Measurements from ENCODE around the gene ANO10.
"Not testable (repeated sequence)": the region's sequence is repeated elsewhere in the genome, so short reads cannot be mapped to it uniquely, and the experiment has no call there.

ANO10 gene

GRCh38 chr3:43369404-43370292, 252.2 kb downstream of the ANO10 start:
- DNase-seq = no peak

- no peak for DNase-seq
Observed at GRCh38 chr3:43366885-43367284, 254.9 kb downstream of the ANO10 start.

- DNase-seq = no peak
Observed at GRCh38 chr3:43366481-43366880, 255.3 kb downstream of the ANO10 start.

- no peak for DNase-seq
Observed at GRCh38 chr3:43365601-43366305, 256.1 kb downstream of the ANO10 start.

GRCh38 chr3:43364926-43365325, 256.9 kb downstream of the ANO10 start:
- no peak for DNase-seq

- no peak for DNase-seq
Observed at GRCh38 chr3:43364494-43364893, 257.3 kb downstream of the ANO10 start.

GRCh38 chr3:43363621-43364266, 258.1 kb downstream of the ANO10 start:
- no peak for DNase-seq

GRCh38 chr3:43362961-43363360, 258.9 kb downstream of the ANO10 start:
- no peak for DNase-seq

- DNase-seq = no peak
Observed at GRCh38 chr3:43362183-43362582, 259.6 kb downstream of the ANO10 start.

GRCh38 chr3:43361077-43361476, 260.7 kb downstream of the ANO10 start:
- no peak for DNase-seq

- DNase-seq = not testable (repeated sequence)
Observed at GRCh38 chr3:43356033-43356432, 265.8 kb downstream of the ANO10 start.

GRCh38 chr3:43353923-43354670, 267.7 kb downstream of the ANO10 start:
- no peak for DNase-seq

- no peak for DNase-seq
Observed at GRCh38 chr3:43353393-43353792, 268.4 kb downstream of the ANO10 start.

GRCh38 chr3:43349716-43350115, 272.1 kb downstream of the ANO10 start:
- DNase-seq = no peak

GRCh38 chr3:43348852-43349574, 272.8 kb downstream of the ANO10 start:
- no peak for DNase-seq

- DNase-seq = no peak
Observed at GRCh38 chr3:43348350-43348749, 273.5 kb downstream of the ANO10 start.

- DNase-seq = no peak
Observed at GRCh38 chr3:43347774-43348173, 274.0 kb downstream of the ANO10 start.

- DNase-seq = peak; percentile 81
Observed at GRCh38 chr3:43346978-43347749, 274.6 kb downstream of the ANO10 start.

GRCh38 chr3:43345877-43346276, 275.9 kb downstream of the ANO10 start:
- no peak for DNase-seq

GRCh38 chr3:43345246-43345645, 276.6 kb downstream of the ANO10 start:
- DNase-seq = no peak

GRCh38 chr3:43344520-43344919, 277.3 kb downstream of the ANO10 start:
- no peak for DNase-seq
